ENCODE data around the gene FNTB. TPM values are rescaled to one million over a fixed set of nuclear protein-coding genes. Genes with fewer than 3 reads are reported as not detected.
A peak's percentile ranks its signal among the peaks of the same experiment; 100 is the strongest.
"Not testable (repeated sequence)": the region's sequence is repeated elsewhere in the genome, so short reads cannot be mapped to it uniquely, and the experiment has no call there.

The FNTB gene
- total RNA-seq, 1 donor from 2014 or later: 9.2 TPM

- no peak for DNase-seq (ENCODE audit: low read depth, low spot score)
Measured at GRCh38 chr14:65012353-65012752, 25.7 kb downstream of the FNTB start.

GRCh38 chr14:65015391-65015790, 28.7 kb downstream of the FNTB start:
- no peak for DNase-seq (ENCODE audit: low read depth, low spot score)

- no peak for DNase-seq (ENCODE audit: low read depth, low spot score)
Measured at GRCh38 chr14:65016471-65016870, 29.8 kb downstream of the FNTB start.

- DNase-seq (ENCODE audit: low read depth, low spot score): peak; percentile 47
Measured at GRCh38 chr14:65019944-65020566, 33.4 kb downstream of the FNTB start.

- DNase-seq (ENCODE audit: low read depth, low spot score): no peak
Measured at GRCh38 chr14:65024957-65025356, 38.3 kb downstream of the FNTB start.

GRCh38 chr14:65025818-65026217, 39.1 kb downstream of the FNTB start:
- no peak for DNase-seq (ENCODE audit: low read depth, low spot score)

- DNase-seq (ENCODE audit: low read depth, low spot score): no peak
Measured at GRCh38 chr14:65026526-65026925, 39.8 kb downstream of the FNTB start.

GRCh38 chr14:65027127-65027799, 40.6 kb downstream of the FNTB start:
- no peak for DNase-seq (ENCODE audit: low read depth, low spot score)

- no peak for DNase-seq (ENCODE audit: low read depth, low spot score)
Measured at GRCh38 chr14:65028937-65029336, 42.2 kb downstream of the FNTB start.

GRCh38 chr14:65031321-65031720, 44.6 kb downstream of the FNTB start:
- DNase-seq (ENCODE audit: low read depth, low spot score): not testable (repeated sequence)

- DNase-seq (ENCODE audit: low read depth, low spot score): no peak
Measured at GRCh38 chr14:65032319-65032718, 45.6 kb downstream of the FNTB start.

- DNase-seq (ENCODE audit: low read depth, low spot score): no peak
Measured at GRCh38 chr14:65033181-65033580, 46.5 kb downstream of the FNTB start.

GRCh38 chr14:65034021-65034420, 47.3 kb downstream of the FNTB start:
- DNase-seq (ENCODE audit: low read depth, low spot score): no peak

GRCh38 chr14:65035049-65035448, 48.4 kb downstream of the FNTB start:
- DNase-seq (ENCODE audit: low read depth, low spot score): no peak

- no peak for DNase-seq (ENCODE audit: low read depth, low spot score)
Measured at GRCh38 chr14:65038966-65039365, 52.3 kb downstream of the FNTB start.

- no peak for DNase-seq (ENCODE audit: low read depth, low spot score)
Measured at GRCh38 chr14:65040666-65041433, 54.2 kb downstream of the FNTB start.

GRCh38 chr14:65041434-65041915, 54.8 kb downstream of the FNTB start:
- no peak for DNase-seq (ENCODE audit: low read depth, low spot score)

- DNase-seq (ENCODE audit: low read depth, low spot score): no peak
Measured at GRCh38 chr14:65042296-65042695, 55.6 kb downstream of the FNTB start.

- DNase-seq (ENCODE audit: low read depth, low spot score): no peak
Measured at GRCh38 chr14:65042731-65043372, 56.2 kb downstream of the FNTB start.

- DNase-seq (ENCODE audit: low read depth, low spot score): no peak
Measured at GRCh38 chr14:65043893-65044595, 57.3 kb downstream of the FNTB start.

- DNase-seq (ENCODE audit: low read depth, low spot score): no peak
Measured at GRCh38 chr14:65044596-65044959, 57.9 kb downstream of the FNTB start.
